Measurements from ENCODE around the gene FRAT2.

FRAT2 gene

GRCh38 chr10:97363071-97363470 lies 28.5 kb upstream of the FRAT2 start:
- TF ChIP-seq GATA2 (IDR thresholded peaks at IDR 0.05; ENCODE audit: low read depth, low read length) (no peak), GATA3 (IDR thresholded peaks at IDR 0.05; ENCODE audit: low read depth, low read length) (no peak)

DNA sequence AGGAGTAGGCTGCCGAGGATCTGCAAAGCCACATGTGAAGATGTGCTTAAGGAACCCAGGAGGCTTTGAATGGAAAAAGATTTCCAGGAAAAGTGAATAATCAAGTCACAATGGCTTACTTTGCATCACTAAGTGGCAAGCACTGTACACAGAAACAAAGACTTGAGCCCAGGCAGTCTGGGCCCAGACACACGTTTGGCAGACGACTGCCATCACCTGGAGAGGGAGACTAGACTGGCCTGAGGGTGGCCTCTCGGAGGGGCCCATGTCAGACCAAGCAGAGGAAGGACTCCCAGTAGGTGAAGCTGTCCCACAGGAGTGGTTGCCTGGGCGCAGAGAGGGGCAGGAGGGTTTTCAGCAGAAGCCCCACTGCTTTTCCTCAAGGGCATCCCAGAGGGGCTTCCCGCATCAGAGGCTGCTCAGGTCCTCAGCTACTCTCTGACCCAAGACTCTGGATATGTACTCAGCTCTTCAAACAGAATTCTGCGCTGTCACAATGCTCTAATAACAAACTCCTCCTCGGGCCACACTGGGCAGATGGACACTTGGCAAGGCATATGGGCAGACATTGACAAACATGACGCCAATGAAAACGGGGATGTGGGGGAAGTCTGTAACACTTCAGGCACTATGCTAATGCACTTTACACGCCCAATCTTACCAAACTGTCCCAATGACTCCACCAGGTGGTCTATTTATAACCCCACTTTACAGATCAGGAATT lies 27.9 kb upstream of the FRAT2 start:
- TF ChIP-seq GATA2 (IDR thresholded peaks at IDR 0.05; ENCODE audit: low read depth, low read length) (no peak), GATA3 (IDR thresholded peaks at IDR 0.05; ENCODE audit: low read depth, low read length) (no peak)

GRCh38 chr10:97361537-97361901 lies 27.0 kb upstream of the FRAT2 start:
- TF ChIP-seq GATA2 (IDR thresholded peaks at IDR 0.05; ENCODE audit: low read depth, low read length) (no peak), GATA3 (IDR thresholded peaks at IDR 0.05; ENCODE audit: low read depth, low read length) (no peak)

DNA sequence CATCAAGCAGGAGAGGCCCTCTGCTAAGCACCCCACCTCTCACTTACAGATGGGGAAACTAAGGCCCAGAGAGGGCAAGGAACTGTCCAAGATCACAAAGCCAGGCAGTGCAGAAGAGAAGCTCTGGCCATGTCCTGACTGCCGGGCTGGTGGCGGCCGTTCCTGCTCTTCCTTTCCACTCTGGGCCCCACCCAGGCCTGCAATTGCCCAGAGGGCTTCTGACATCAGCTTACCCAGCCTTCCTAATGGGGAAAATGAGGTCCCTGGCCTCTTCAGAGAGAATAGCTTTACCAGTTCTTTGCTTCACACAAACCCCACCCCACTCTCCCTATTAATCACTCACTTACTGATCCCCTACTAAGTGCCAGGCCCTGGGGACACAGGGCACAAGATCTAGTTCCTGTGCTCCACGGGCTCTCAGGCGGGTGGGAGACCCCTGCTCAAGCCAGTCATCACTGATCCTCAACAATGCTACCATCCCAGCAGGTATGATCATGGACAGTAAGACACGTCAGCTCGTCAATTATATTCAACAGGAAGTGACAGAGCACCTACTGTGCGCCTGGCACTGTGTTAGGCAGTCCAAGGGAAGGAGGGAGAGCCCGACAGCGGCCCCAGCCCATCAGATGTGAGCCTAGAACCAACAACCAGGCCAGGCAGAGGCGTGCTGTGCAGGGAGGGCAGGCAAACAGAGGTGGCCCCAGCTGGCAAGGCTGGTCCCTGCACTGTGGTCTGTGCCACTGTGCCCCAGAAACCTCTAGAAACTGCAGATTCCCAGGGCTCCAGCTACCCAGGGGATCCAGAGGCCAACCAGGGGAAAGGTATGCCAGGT lies 26.4 kb upstream of the FRAT2 start:
- TF ChIP-seq GATA2 (IDR thresholded peaks at IDR 0.05; ENCODE audit: low read depth, low read length) (no peak), GATA3 (IDR thresholded peaks at IDR 0.05; ENCODE audit: low read depth, low read length) (no peak)

DNA sequence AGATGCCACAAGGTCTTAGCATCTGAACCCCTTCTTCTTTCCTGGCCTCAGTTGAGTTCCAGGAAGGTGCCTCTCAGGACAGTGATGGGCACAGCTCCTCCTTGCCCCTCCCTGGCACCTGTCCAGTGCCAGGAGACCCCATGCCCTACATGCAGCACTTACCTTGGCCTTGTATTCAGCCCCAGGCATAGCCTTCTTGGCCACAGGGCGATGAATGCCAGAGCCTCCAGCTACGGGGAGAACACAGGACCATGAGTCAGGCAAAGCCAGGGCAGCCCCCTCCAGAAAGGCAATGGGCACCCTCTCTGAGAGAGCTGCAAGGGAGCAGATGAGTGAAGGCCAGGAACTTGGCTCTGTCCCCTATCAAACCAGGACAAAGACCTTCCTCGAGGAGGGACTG lies 24.3 kb upstream of the FRAT2 start:
- TF ChIP-seq GATA2 (IDR thresholded peaks at IDR 0.05; ENCODE audit: low read depth, low read length) (no peak), GATA3 (IDR thresholded peaks at IDR 0.05; ENCODE audit: low read depth, low read length) (no peak)

DNA sequence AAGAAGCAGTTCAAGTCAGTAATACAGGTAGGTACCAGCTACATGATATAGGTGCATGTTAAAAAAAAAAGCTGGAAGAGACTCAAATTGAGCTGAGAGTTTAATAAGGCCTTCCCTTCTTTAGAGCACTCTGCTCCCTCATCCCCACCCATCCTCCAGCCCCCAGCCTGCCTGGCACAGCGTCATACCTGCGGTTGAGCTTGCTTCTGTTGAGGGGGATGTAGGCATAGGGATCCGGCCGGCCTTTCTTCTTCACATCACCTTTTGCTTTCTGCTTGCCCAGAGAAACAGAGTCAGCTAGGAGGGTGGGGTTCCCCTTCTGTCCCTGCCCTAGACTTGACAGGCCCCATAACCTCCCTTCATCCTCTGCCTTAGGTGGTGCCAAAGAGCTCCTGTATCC lies 23.8 kb upstream of the FRAT2 start:
- no peak for TF ChIP-seq GATA3 (IDR thresholded peaks at IDR 0.05; ENCODE audit: low read depth, low read length)
- no peak for TF ChIP-seq GATA2 (IDR thresholded peaks at IDR 0.05; ENCODE audit: low read depth, low read length)

- TF ChIP-seq GATA3 (IDR thresholded peaks at IDR 0.05; ENCODE audit: low read depth, low read length): no peak
- TF ChIP-seq GATA2 (IDR thresholded peaks at IDR 0.05; ENCODE audit: low read depth, low read length): no peak
Observed at GRCh38 chr10:97356918-97357317, 22.4 kb upstream of the FRAT2 start.

DNA sequence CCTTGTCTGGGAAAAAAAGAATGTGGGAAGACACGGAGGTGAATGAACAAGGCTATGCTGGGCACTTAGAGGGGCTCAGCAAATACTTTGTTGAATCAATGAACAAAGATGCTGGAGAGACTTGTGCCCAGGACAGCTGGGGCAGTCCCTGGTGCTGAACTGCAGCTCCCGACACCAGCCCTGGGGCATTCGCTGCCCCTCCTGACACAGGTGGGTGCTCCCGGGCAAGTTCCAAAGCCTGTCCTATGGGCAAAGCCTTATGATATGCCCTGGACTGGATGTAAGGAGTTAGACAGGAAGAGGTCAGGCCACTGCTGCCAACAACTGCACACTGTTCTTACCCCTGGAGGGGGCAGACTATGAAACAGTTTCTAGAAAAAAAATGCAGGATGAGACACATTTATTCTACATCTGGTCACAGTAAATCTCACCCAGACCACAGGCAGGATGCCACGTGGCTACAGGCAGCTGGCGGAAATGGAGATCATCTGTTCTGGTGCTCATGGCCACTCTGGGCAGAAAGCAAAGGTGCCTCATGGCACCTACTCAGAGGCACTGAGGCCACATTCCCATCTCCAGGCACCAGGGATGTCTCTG lies 21.9 kb upstream of the FRAT2 start:
- TF ChIP-seq GATA2 (IDR thresholded peaks at IDR 0.05; ENCODE audit: low read depth, low read length): no peak

DNA sequence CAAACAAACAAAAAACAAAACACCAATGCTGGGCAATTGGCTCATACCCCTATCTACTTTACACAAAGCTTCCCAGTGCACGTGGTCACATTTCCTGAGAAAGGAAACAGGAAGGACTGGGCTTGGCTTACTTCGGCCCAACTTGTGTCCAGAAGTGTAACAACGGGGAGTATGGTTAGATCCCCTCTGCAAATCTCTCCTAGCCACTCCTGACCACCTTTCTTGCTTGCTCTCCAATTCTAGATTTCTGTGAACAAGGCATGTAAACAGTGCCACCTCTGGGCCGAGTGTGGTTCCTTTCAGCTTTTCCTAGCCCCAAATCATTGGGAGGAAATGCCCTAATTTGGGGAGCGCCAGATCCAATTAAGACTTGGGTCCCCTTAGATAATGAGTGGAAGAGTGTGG lies 21.0 kb upstream of the FRAT2 start:
- TF ChIP-seq GATA2 (IDR thresholded peaks at IDR 0.05; ENCODE audit: low read depth, low read length) (no peak), GATA3 (IDR thresholded peaks at IDR 0.05; ENCODE audit: low read depth, low read length) (no peak)

DNA sequence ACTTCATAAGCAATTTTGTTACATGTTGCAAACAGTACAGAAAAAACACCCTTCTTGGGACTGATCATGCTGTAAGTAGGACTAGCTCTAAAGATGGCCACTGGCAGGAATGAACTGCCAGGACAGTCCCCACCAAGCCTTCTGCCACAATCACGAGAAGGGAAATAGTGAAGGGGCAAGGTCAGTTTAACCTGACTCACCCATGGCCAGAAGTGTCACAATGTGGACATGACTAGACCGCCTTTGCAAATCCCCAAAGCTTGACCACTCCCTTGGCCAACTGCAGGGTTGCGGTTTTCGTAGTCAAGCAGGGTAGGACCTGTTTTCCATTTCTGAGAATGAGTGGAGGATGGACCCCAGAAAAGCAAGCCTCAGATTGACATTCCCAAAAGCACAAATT lies 19.4 kb upstream of the FRAT2 start:
- TF ChIP-seq GATA2 (IDR thresholded peaks at IDR 0.05; ENCODE audit: low read depth, low read length) (no peak), GATA3 (IDR thresholded peaks at IDR 0.05; ENCODE audit: low read depth, low read length) (no peak)

DNA sequence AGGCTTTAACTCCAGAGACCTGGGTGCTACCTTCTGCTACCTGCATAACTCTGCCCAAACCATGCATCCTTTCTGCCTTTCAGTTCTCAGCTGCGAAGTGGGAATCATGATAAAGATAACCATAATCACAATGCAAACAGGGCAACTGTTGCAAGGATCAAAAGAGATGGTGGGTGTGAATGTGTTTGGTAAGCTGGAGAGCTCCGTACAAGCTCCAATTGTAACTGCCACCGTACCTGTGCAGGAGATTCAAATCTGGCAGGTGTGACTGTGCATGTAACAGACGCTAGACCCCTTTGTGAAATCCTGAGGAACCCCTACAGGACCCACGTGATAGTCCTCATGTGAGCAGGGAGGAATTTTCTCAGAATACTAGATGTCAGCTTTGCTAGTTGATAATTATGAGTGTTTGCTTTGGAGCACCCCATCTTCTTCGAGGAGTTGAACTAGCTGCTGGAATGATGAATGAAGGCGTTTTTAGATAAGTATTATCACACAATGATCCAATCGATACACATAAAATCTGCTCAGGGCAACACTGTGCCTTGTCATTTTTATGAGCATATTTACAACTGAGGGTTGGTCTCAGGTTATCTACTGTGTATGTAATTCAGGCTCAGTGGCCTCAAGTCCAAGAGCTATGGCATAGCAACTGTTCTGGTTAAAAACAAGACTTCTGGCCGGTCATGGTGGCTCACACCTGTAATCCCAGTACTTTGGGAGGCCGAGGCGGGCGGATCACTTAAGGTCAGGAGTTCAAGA lies 15.4 kb upstream of the FRAT2 start:
- TF ChIP-seq GATA3 (IDR thresholded peaks at IDR 0.05; ENCODE audit: low read depth, low read length) (no peak), GATA2 (IDR thresholded peaks at IDR 0.05; ENCODE audit: low read depth, low read length) (no peak)

DNA sequence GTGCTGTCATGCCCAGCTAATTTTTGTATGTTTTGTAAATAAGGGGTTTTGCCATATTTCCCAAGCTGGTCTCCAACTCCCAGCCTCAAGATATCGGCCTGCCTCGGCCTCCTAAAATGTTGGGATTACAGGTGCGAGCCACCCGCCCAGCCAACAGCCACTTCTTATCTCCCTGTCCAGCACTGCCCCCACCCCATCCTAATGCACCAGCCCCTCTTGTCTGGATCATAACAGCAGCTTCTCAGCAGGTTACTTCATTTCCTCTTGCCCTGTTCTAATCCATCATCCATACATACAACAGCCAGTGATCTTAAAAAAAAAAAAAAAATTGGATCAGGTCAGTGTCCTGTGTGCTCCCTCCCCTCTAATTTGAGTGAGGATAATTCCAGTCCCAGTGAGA lies 12.8 kb upstream of the FRAT2 start:
- no peak for TF ChIP-seq GATA2 (IDR thresholded peaks at IDR 0.05; ENCODE audit: low read depth, low read length)
- TF ChIP-seq GATA3 (IDR thresholded peaks at IDR 0.05; ENCODE audit: low read depth, low read length): no peak

- no peak for TF ChIP-seq GATA3 (IDR thresholded peaks at IDR 0.05; ENCODE audit: low read depth, low read length)
- TF ChIP-seq GATA2 (IDR thresholded peaks at IDR 0.05; ENCODE audit: low read depth, low read length): no peak
Observed at GRCh38 chr10:97341416-97341815, 6.9 kb upstream of the FRAT2 start.

DNA sequence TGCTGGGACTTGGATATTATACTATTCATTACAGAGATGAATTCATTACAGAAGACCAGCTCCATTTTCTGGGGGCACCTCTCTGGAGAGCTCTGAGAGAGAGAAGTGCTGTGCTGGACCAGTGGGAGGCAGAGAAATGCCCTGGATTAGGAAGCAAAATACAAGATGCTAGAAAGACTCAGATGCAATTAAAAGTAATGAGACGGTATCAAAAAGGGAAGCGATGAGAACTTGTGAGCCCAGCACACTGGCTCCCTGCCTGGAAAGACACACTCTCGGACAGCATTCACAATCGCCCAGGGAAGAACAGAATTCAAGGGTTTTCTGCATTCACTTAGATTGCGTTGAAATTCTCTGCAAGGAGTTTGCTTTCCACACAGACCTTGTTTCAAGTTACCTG lies 3.5 kb upstream of the FRAT2 start:
- TF ChIP-seq GATA3 (IDR thresholded peaks at IDR 0.05; ENCODE audit: low read depth, low read length) (no peak), GATA2 (IDR thresholded peaks at IDR 0.05; ENCODE audit: low read depth, low read length) (no peak)

Measured in SH-SY5Y (cell line).